NK-92 treated with Interleukin-12 subunit alpha and Interleukin-12 subunit beta, amount 100 ng/mL, for 24 hours (cell line): Measurements from ENCODE around the gene EBPL.
"Not testable (repeated sequence)": the region's sequence is repeated elsewhere in the genome, so short reads cannot be mapped to it uniquely, and the experiment has no call there.

Source experiments
- DNase-seq: peaks from one replicate; lab custom pipeline; 2025; lab: John Stamatoyannopoulos, UW

The EBPL gene

DNA sequence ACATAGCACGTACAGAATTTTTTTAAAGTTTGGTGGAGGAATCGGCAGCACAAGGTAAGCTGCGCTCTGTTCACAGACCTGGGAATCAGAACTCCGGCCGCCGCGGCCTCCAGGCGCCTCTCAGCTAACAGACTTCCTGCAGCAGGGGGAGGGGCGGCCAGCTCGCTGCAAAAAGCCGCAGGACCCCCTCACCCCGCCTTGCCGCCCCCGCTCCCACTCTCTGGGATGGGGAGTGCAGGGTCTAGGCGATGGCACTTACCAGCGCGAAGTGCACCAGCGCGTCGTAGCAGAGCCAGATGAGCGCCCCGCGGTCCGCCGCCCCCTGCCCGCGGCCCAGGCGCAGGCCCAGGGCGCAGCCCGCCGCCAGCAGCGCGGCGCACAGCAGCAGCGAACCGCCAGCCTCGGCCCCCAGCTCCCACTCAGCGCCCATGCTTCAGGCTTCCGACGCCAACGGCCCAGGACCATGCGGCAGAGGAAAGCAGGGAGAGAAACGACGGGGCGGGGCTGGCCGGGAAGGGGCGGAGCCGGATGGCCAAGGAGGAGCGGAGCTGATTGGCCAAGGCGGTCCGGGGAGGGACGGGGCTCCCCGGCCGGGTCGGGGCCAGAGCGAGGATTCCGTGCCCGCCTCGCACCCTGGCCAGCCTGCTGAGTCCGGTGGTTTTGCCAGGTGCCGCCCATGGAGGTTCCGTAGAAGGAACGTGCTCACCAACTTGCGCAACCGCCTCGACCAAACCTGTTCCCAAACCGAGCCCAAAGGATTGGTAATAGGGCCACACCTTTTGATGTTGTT is at the start of gene EBPL:
Gene EBPL, minus strand, starts transcription at position 492 of the 790 bp plus-strand sequence. Its CDS starts 62 bp downstream, at position 430.
- DNase-seq, result peak; percentile 91

- no peak for DNase-seq
Measured at GRCh38 chr13:49740870-49741269, 49.6 kb upstream of the EBPL start.

DNA sequence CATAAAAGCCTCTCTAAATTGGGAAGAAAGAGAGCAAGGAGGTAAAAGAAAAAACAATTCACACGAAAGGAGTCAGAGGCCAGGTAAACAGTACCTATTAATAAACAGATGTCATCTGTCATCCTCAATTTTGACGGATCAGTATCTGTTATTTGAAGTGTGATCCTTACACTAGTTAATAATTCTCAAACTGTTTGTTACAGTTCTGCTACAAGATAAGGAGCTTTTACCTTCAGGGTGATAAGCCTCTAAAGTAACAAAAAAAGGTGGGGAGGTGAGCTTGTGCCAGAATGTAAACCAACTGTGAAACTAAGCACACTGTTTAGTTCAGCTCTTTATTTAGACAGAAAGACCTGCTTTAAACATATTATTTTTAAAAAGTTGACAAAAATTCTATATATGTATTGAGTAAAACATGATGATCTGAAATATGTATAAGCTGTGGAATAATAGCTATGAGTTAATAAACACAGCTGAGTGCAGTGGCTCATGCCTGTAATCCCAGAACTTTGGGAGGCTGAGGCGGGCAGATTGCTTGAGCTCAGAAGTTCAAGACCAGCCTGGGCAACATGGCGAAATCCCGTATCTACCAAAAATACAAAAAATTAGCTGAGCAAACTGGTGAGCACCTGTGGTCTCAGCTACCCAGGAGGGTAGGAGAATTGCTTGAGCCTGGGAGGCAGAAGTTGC is 48.4 kb upstream of the EBPL start:
- DNase-seq, result no peak

- DNase-seq, result no peak
Measured at GRCh38 chr13:49733181-49733951, 42.1 kb upstream of the EBPL start.

DNA sequence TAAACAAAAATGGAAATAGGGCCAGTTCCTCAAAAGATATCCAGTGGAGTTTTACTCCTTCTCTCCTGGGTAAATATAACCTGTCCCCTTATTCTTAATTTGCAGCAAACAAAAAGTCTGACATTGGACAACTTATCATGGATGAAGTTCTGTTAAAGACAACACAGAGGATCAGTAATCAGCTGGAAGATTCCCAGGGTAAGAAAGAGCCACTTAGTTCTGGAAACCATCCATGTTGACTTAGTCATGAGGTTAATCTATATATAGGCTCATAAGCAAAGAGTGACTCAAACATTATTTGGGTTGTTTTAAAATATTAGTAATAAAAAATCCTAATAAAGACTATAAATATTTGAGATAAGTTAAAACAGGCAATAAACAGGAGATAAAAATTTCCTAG is 40.5 kb upstream of the EBPL start:
- no peak for DNase-seq

- DNase-seq, result no peak
Measured at GRCh38 chr13:49716615-49717014, 25.3 kb upstream of the EBPL start.

DNA sequence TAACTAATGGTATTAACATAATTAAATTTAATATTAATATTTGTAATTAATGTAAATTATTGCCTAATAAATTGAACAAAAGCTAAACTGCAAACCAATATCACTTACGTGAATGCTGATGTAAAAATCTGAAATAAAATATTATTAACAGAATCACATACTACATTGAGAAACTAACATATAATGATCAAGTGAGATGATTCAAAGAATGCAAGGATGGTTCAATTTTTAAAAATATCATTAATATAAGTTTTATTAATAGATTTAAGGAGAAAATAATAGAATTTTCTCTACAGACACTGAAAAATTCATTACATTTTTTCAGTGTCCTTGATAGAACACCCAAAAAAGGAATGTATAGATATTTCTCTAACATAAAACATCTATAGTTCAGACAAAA is 23.5 kb upstream of the EBPL start:
- no peak for DNase-seq

DNA sequence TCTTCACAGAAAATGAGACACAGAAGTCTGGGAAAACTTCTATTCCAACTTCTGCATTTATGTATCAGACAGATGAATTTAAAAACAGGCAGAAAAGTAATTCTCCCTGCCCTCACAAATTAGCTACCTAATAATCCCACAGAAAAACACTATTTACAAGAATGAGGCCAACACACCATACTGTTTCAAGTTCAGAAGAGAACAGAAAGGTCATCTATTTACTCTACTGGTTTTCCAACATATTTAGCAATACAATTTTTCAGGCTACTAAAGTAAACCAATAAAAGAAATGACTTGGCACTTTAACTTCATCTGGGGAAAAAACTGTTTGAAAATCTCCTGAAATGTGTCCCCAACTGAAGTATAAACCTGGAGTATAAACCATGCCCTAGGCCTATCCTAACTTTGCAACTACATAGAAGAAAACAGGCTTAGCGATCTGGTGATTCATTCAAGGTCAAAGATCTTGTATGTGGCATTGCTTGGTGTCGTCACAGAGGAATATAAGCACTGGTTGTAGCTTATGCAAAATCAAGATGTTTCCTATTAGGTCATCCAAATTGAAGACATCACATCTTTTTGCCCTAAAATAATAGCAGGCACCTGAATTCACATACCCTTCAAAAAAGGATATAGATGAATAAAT is 20.1 kb upstream of the EBPL start:
- no peak for DNase-seq

- DNase-seq, result not testable (repeated sequence)
Measured at GRCh38 chr13:49704264-49704663, 13.0 kb upstream of the EBPL start.

GRCh38 chr13:49701491-49701890 is 10.2 kb upstream of the EBPL start:
- no peak for DNase-seq

- no peak for DNase-seq
Measured at GRCh38 chr13:49697468-49697867, 6.2 kb upstream of the EBPL start.

DNA sequence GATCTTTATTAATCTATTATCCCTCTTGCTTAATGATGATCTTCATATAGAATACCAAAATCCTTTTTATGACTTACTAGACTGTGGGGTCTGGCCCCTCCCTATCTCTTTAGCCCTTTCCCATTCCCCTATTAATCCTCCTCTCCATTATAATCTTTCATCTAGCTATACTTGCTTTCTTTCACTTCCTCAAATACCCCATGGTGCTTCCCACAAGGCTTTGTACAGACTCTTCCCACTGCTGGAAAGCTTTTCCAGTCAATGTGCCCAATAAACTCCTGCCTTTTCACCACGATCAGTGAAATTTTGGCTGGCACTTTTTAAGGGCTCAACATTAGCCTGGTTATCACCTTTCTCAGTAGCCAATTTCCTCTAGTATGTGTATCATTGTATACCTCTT is 3.2 kb upstream of the EBPL start:
- DNase-seq, result no peak

DNA sequence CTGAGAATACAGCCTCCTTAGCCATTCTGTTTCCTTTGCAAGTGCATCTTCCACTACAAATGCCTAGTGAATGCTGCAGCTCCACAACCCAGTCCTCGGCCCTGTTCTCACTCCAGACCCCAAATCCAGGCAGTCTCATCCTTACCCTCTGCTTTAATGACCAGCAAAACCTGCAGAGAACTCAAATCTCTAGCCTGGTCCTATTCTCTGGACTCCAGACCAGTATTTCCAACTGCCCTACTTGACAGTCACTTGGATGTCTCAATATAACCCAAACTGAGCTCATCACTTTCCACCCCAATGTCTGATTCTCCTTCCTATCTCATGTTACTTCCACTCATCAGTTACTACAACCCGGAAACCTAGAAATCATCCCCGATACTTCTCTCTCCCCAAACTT is 2.6 kb upstream of the EBPL start:
- DNase-seq, result no peak

DNA sequence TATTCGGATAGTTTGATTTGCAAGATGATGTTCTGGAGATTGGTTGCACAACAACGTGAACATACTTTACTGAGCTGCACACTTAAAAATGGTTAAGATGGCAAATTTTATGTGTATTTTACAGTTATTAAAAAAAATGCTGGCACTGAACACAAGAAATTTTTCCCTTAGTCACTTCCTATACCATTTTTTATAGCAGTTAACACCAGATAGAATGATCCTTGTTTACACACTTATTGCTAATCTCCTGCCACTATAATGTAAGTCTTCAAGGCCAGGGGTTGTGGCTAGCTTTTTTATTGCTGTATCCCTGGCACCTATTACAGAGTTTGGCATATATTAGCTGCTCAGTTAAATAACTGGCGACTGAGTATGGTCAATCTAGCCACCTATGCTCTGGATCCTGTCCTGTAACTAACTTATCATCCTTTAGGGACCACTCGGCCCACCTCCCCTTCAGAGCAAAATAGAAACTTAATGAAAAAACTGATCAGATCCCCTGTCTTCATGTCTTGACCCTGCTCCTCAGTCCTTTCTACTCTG is 2.0 kb upstream of the EBPL start:
- DNase-seq, result no peak

DNA sequence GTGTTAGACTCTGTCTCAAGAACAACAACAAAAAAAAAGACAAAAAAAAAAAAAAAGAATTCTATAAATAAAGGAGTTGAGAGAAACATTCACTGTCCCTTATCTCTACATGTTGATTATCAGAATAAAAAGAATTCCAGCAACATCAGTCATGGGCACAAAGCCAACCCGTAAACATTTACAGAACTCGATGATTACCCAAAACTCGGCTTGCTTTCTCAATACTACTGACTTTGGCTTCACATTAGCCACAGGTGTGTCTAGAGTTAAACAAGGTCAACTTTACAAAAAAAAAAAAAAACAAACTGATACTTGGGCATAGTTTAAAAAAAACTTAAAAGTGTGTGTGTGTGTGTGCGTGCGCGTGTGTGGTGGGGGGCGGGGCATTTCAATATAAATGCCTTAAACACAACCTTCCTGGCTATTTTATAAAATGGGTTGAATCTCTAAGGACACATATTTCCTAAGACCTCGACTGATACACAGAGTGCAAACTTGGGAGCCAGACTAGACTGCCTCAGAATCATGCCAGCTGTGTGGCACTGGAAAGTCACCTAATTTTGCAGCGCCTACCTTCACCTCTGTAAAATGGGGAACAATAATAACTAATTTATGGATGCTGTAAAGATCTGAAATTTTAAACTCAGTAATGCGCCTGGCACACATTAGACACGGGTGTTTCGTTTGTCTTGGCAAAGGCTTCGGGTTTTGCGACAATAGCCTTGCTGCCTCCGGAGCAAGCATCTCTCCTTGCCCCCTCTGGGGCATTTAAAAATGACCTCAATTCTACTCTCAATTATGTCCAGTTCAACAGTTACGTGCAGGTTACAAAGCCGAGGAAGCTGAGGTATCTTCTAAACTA is 922 bp downstream of the EBPL start:
- DNase-seq, result no peak

GRCh38 chr13:49683489-49683888 is 7.8 kb downstream of the EBPL start:
- no peak for DNase-seq

DNA sequence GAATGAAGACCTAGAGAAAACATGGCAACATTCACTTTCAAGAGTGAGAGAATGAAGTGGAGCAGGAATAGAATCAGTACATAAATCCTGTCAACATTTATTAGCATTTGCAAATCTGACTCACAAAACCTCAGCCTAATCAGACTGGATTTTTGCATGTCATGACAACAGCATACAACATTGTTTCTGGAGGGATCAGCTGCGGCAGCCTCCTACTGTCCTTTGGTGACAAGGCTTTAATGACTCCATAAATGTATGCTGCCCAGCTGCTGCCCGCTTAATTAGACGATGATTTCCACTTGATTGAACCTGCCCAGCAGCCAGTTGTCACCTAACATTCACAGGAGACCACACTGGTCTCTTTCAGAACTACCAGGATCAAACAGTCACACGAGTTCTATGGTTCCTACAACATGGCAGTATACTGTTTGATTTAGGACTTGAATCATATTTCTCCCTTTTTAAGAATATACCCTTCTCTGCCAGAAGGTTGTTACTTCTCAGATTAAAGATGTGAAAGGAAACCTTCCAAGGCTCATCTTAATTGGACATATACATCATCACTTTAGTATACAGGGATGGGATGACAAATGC is 9.3 kb downstream of the EBPL start:
- no peak for DNase-seq

DNA sequence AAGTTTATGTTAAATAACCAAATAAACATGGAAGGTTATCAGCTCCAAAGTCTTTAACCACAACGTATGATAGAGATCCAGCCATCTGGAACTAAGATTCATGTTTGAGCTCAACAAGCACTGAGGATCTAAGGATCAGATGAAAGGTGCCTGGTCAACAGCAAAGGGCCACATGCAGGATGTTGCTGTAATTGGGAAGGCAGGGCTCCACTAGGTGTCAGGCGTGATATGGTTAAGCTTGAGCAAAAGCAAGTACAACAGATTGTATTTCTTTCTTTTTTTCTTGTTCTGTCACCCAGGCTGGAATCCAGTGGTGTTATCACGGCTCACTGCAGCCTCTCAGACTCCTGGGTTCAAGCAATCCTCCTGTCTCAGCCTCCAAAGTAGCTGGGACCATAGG is 12.0 kb downstream of the EBPL start:
- DNase-seq, result no peak

- DNase-seq, result no peak
Measured at GRCh38 chr13:49678191-49678914, 12.9 kb downstream of the EBPL start.
